Activated T-cell treated with anti-CD3 and anti-CD28 coated beads, Interleukin-2, amount 50 U/mL, for 72 hours (primary cell): ENCODE measurements around the gene E2F8. TPM values are rescaled to one million over a fixed set of nuclear protein-coding genes. Genes with fewer than 3 reads are reported as not detected.
"Not testable (repeated sequence)": the region's sequence is repeated elsewhere in the genome, so short reads cannot be mapped to it uniquely, and the experiment has no call there.

ENCODE experiments used
- ATAC-seq, 2 donors: fragments of 150-1000 bp; cut with Tn5 transposase; replicated peaks in 1 of 2; 2 replicates each; pipeline ENCODE4 v1.10.0; 2021; ENCODE audit warnings: moderate library complexity in 2 of 2, mild to moderate bottlenecking in 1 of 2
- DNase-seq, 2 donors: peaks; one replicate each; pipeline ENCODE4 v3.0.0; 2021 to 2022; ENCODE audit warnings: mixed read lengths in 1 of 2
- H3K27ac Mint-ChIP-seq: one replicate; pipeline ENCODE4 v1.8.0; 2022; ENCODE audit warnings: mild to moderate bottlenecking, moderate library complexity, mixed read lengths
- H3K27me3 Mint-ChIP-seq: one replicate; pipeline ENCODE4 v1.8.0; 2022; ENCODE audit warnings: low read depth, mixed read lengths
- H3K36me3 Mint-ChIP-seq, 2 donors: one replicate each; pipeline ENCODE4 v1.8.0; 2022; ENCODE audit warnings: mixed read lengths in 2 of 2, mild to moderate bottlenecking in 1 of 2; ENCODE audit not compliant: insufficient read depth in 2 of 2
- H3K4me1 Mint-ChIP-seq: one replicate; pipeline ENCODE4 v1.8.0; 2022; ENCODE audit warnings: low read depth, mixed read lengths
- H3K4me3 Mint-ChIP-seq, 2 donors: one replicate each; pipeline ENCODE4 v1.8.0; 2022; ENCODE audit warnings: mild to moderate bottlenecking in 2 of 2, mixed read lengths in 2 of 2, moderate library complexity in 2 of 2
- H3K9me3 Mint-ChIP-seq, 2 donors: one replicate each; pipeline ENCODE4 v1.8.0; 2022; ENCODE audit warnings: mixed read lengths in 2 of 2
- total RNA-seq, 2 donors: library from RNA; stranded (reverse); gene quantifications; one replicate each; pipeline ENCODE4 v1.2.3, GENCODE V29; 2022

The E2F8 gene
- total RNA-seq, 2 donors from 2014 or later, result 15.7 to 21.1 TPM

GRCh38 chr11:19267567-19267966 lies 26.8 kb upstream of the E2F8 start:
- Mint-ChIP-seq H3K4me1 (no peaks in the 10 kb centered on the region), H3K27ac (no peak overlapping the region), H3K9me3 (no peaks in the 10 kb centered on the region), H3K27me3 (peaks cover 32% of the 10 kb centered on the region), H3K36me3 (no peaks in the 10 kb centered on the region), H3K4me3 (no peak overlapping the region)
- ATAC-seq, result no peak
- no peak for DNase-seq

GRCh38 chr11:19263333-19263732 lies 22.6 kb upstream of the E2F8 start:
- Mint-ChIP-seq H3K27ac (no peak overlapping the region), H3K27me3 (peaks cover 14% of the 10 kb centered on the region), H3K4me1 (no peaks in the 10 kb centered on the region), H3K9me3 (no peaks in the 10 kb centered on the region), H3K36me3 (no peaks in the 10 kb centered on the region), H3K4me3 (no peak overlapping the region)
- ATAC-seq, result no peak
- DNase-seq, result no peak

GRCh38 chr11:19259487-19260345 lies 19.0 kb upstream of the E2F8 start:
- Mint-ChIP-seq H3K36me3 (peaks cover 0 to 2% of the 10 kb centered on the region in 2 donors), H3K4me1 (no peaks in the 10 kb centered on the region), H3K27me3 (no peaks in the 10 kb centered on the region), H3K4me3 (no peak overlapping the region), H3K9me3 (no peaks in the 10 kb centered on the region), H3K27ac (no peak overlapping the region)
- DNase-seq (peak; percentile 67 to 70), ATAC-seq (peak; percentile 46 to 61)

- Mint-ChIP-seq H3K4me3 (no peak overlapping the region), H3K27ac (no peak overlapping the region), H3K36me3 (peaks cover 0 to 3% of the 10 kb centered on the region in 2 donors), H3K4me1 (no peaks in the 10 kb centered on the region), H3K9me3 (no peaks in the 10 kb centered on the region), H3K27me3 (peaks cover 7% of the 10 kb centered on the region)
- ATAC-seq, result no peak
- no peak for DNase-seq
Measured at GRCh38 chr11:19258641-19259230, 18.0 kb upstream of the E2F8 start.

- not testable (repeated sequence) for H3K27ac Mint-ChIP-seq, H3K9me3 Mint-ChIP-seq, ATAC-seq, H3K4me1 Mint-ChIP-seq, H3K4me3 Mint-ChIP-seq, DNase-seq, H3K36me3 Mint-ChIP-seq
- H3K27me3 Mint-ChIP-seq, result peaks cover 17% of the 10 kb centered on the region
Measured at GRCh38 chr11:19254441-19254840, 13.7 kb upstream of the E2F8 start.

GRCh38 chr11:19253817-19254216 lies 13.1 kb upstream of the E2F8 start:
- H3K9me3 Mint-ChIP-seq, result peaks cover 0 to 1% of the 10 kb centered on the region in 2 donors
- ATAC-seq (no peak), DNase-seq (no peak)
- H3K27me3 Mint-ChIP-seq, result peaks cover 19% of the 10 kb centered on the region
- H3K27ac Mint-ChIP-seq, result no peak overlapping the region
- H3K4me3 Mint-ChIP-seq, result no peak overlapping the region
- no peaks in the 10 kb centered on the region for H3K4me1 Mint-ChIP-seq
- H3K36me3 Mint-ChIP-seq, result peaks cover 1 to 3% of the 10 kb centered on the region in 2 donors

GRCh38 chr11:19253153-19253745 lies 12.5 kb upstream of the E2F8 start:
- H3K27me3 Mint-ChIP-seq, result peaks cover 25% of the 10 kb centered on the region
- H3K9me3 Mint-ChIP-seq, result peaks cover 0 to 3% of the 10 kb centered on the region in 2 donors
- H3K36me3 Mint-ChIP-seq, result peaks cover 1 to 3% of the 10 kb centered on the region in 2 donors
- H3K27ac Mint-ChIP-seq, result no peak overlapping the region
- H3K4me3 Mint-ChIP-seq, result no peak overlapping the region
- DNase-seq, result no peak
- no peaks in the 10 kb centered on the region for H3K4me1 Mint-ChIP-seq
- ATAC-seq, result no peak

GRCh38 chr11:19252394-19253152 lies 11.8 kb upstream of the E2F8 start:
- Mint-ChIP-seq H3K9me3 (peaks cover 0 to 3% of the 10 kb centered on the region in 2 donors), H3K27me3 (peaks cover 30% of the 10 kb centered on the region), H3K4me3 (no peak overlapping the region), H3K27ac (no peak overlapping the region), H3K4me1 (no peaks in the 10 kb centered on the region), H3K36me3 (peaks cover 1 to 3% of the 10 kb centered on the region in 2 donors)
- ATAC-seq (no peak), DNase-seq (no peak)

GRCh38 chr11:19251577-19251976 lies 10.8 kb upstream of the E2F8 start:
- Mint-ChIP-seq H3K27ac (no peak overlapping the region), H3K9me3 (peaks cover 0 to 3% of the 10 kb centered on the region in 2 donors), H3K36me3 (peaks cover 1 to 3% of the 10 kb centered on the region in 2 donors), H3K27me3 (peaks cover 40% of the 10 kb centered on the region), H3K4me1 (no peaks in the 10 kb centered on the region), H3K4me3 (no peak overlapping the region)
- DNase-seq, result no peak
- ATAC-seq, result no peak

GRCh38 chr11:19246816-19247215 lies 6.1 kb upstream of the E2F8 start:
- Mint-ChIP-seq H3K27ac (no peak overlapping the region), H3K4me3 (no peak overlapping the region), H3K9me3 (peaks cover 0 to 3% of the 10 kb centered on the region in 2 donors), H3K27me3 (peaks cover 64% of the 10 kb centered on the region), H3K4me1 (peaks cover 10% of the 10 kb centered on the region), H3K36me3 (peaks cover 1 to 4% of the 10 kb centered on the region in 2 donors)
- no peak for DNase-seq
- no peak for ATAC-seq

GRCh38 chr11:19245351-19245750 lies 4.6 kb upstream of the E2F8 start:
- ATAC-seq (no peak), DNase-seq (no peak)
- Mint-ChIP-seq H3K4me3 (no peak overlapping the region), H3K27ac (no peak overlapping the region), H3K27me3 (peaks cover 63% of the 10 kb centered on the region), H3K36me3 (peaks cover 3 to 4% of the 10 kb centered on the region in 2 donors), H3K9me3 (peaks cover 0 to 3% of the 10 kb centered on the region in 2 donors), H3K4me1 (peaks cover 10% of the 10 kb centered on the region)

GRCh38 chr11:19244621-19245020 lies 3.9 kb upstream of the E2F8 start:
- peaks cover 0 to 3% of the 10 kb centered on the region in 2 donors for H3K9me3 Mint-ChIP-seq
- H3K4me3 Mint-ChIP-seq, result no peak overlapping the region
- peaks cover 10% of the 10 kb centered on the region for H3K4me1 Mint-ChIP-seq
- H3K27me3 Mint-ChIP-seq, result peaks cover 56% of the 10 kb centered on the region
- no peak overlapping the region for H3K27ac Mint-ChIP-seq
- H3K36me3 Mint-ChIP-seq, result peaks cover 3 to 4% of the 10 kb centered on the region in 2 donors
- no peak for ATAC-seq
- DNase-seq, result no peak

- Mint-ChIP-seq H3K4me3 (no peak overlapping the region), H3K36me3 (peaks cover 2 to 4% of the 10 kb centered on the region in 2 donors), H3K4me1 (peaks cover 14% of the 10 kb centered on the region), H3K9me3 (peaks cover 0 to 2% of the 10 kb centered on the region in 2 donors), H3K27me3 (peaks cover 53% of the 10 kb centered on the region), H3K27ac (no peak overlapping the region)
- ATAC-seq (no peak), DNase-seq (no peak)
Measured at GRCh38 chr11:19244084-19244483, 3.3 kb upstream of the E2F8 start.
